NK-92 (cell line): ENCODE results near the gene TUBA4B.
A peak's percentile ranks its signal among the peaks of the same experiment; 100 is the strongest.
"Not testable (repeated sequence)": the region's sequence is repeated elsewhere in the genome, so short reads cannot be mapped to it uniquely, and the experiment has no call there.

Experiments
- DNase-seq: peaks from one replicate; lab custom pipeline; 2025; ENCODE audit not compliant: unreplicated experiment; lab: John Stamatoyannopoulos, UW

Gene TUBA4B

GRCh38 chr2:219273937-219274336, 20.9 kb downstream of the TUBA4B start:
- no peak for DNase-seq

GRCh38 chr2:219274361-219274921, 21.4 kb downstream of the TUBA4B start:
- DNase-seq, result no peak

DNA sequence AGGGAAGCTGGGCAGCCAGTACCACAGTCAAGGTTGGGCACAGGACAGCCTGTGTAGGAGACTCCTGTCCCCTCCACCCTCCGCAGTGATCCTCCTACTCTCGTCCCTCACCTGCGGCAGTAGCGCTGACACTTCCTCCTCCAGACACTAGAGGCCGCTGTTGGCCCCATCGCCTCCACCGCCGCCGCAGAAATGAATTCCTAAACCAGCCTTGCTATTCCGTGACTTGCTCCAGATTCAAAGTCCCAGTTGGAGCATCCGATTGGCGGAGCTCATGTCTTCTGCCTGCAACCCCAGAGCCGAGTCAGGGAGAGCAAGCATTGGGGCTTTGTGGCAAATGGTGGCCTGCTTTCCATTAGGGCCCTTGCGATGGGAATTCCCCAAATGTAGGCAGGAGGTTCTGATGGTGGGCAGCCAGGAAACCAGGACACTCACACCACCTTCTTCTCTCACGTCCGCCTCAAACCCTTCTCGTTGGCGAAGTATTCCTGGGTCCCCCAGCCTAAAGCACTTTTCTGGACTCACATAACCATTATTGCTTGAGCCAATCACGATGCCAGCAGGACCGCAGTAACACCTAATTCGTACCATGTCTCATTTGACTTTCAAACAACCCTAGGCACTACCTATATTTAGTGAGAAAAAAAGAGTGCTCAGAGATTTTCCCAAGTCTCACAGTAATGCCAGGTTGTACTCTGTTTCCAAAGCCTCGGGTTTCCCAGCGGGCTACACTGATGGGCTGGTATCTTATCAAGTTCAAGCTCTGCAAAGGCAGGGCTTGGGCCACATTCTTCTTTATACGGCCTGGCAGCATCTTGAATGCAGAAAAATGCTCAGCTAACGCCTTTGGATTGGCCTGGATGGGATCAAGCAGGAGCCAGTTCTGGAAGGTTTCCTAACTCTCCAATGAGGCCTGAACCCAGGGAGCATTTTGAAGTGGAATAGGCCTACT, 24.9 kb downstream of the TUBA4B start:
- no peak for DNase-seq

GRCh38 chr2:219278655-219279150, 25.7 kb downstream of the TUBA4B start:
- no peak for DNase-seq

- peak; percentile 79 for DNase-seq
Measured at GRCh38 chr2:219279151-219279915, 26.3 kb downstream of the TUBA4B start, which contains the start of gene DNAJB2. Gene DNAJB2 (plus strand): TSS chr2:219279366. CDS start chr2:219279834, 468 bp downstream.

- DNase-seq, result no peak
Measured at GRCh38 chr2:219279916-219280516, 27.0 kb downstream of the TUBA4B start.

- no peak for DNase-seq
Measured at GRCh38 chr2:219280651-219281050, 27.6 kb downstream of the TUBA4B start.

DNA sequence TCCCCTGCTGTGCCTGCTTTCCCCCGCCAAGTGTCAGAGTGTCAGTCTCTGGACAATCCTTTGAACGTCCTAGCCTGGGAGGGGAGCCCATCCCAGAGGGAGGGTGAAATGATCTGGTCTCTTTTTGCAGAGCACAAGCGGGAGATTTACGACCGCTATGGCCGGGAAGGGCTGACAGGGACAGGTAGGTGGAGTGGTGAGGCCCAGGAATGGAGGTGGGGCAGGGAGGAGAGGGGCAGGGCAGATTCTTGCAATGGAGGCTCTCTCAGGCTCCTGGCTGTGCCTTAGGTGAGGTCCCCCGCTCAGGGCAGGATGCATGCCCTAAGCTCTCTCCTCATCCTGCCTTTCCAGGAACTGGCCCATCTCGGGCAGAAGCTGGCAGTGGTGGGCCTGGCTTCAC, 28.5 kb downstream of the TUBA4B start:
- DNase-seq, result no peak

- no peak for DNase-seq
Measured at GRCh38 chr2:219282375-219282774, 29.3 kb downstream of the TUBA4B start.

GRCh38 chr2:219282943-219283581, 30.0 kb downstream of the TUBA4B start:
- DNase-seq, result no peak

DNA sequence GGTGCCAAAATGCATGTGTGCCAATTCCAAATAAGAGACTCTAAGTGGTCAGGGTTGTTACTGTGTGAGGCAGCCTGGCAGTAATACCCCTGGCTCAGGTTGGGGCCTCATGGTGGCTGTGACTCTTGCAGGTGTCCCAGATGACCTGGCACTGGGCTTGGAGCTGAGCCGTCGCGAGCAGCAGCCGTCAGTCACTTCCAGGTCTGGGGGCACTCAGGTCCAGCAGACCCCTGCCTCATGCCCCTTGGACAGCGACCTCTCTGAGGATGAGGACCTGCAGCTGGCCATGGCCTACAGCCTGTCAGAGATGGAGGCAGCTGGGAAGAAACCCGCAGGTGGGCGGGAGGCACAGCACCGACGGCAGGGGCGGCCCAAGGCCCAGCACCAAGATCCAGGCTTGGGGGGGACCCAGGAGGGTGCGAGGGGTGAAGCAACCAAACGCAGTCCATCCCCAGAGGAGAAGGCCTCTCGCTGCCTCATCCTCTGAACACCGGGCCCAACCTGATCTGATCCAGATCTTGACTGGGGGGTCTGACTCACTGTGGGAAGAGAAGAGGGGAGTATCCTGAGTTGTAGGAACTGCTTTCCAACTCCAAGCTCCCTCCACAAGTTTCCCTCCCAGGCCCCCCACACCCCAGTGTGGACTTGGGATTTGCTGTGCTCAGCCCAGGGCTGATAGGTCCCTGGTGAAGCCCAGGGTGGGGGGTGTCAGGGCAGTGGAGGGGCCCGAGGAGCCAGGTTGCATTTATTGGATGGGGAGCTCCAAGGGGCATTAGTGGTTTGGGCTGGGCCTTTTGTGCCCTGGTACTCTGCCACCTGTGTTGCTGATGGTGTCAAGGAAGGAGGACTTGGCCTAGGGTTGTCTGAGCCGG, 31.7 kb downstream of the TUBA4B start:
- no peak for DNase-seq

DNA sequence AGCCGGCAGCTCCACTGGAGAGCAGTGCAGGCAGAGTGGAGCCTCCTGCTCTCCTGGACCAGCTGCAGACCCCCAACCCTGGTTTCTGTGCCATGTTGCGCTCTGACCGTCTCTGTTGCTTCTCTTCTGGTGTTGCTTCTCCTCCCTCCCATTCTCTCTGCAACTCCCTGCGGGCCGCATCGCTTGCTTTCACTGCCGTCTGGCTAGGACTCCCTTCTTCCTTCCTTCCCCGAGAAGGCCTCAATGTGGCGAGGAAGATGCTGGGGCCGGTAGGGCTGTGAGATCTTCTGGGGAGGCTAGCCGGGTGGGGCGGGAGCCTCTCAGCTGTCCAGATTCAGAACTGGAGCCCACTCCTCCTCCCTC, 32.3 kb downstream of the TUBA4B start:
- DNase-seq, result no peak

- DNase-seq, result no peak
Measured at GRCh38 chr2:219285894-219286425, 32.9 kb downstream of the TUBA4B start.

- DNase-seq, result no peak
Measured at GRCh38 chr2:219286436-219287115, 33.5 kb downstream of the TUBA4B start.

DNA sequence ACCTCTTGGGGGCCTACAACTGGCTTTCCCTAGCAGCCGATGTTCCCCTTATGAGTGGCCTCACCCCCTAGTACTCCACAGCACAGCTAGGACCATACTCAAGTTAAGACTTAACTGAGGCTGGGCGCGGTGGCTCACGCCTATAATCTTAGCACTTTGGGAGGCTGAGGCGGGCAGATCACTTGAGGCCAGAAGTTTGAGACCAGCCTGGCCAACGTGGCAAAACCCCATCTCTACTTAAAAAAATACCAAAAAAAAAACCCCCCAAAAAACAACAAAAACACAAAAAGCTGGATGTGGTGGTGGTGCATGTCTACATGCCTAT, 34.0 kb downstream of the TUBA4B start:
- DNase-seq, result not testable (repeated sequence)

- DNase-seq, result no peak
Measured at GRCh38 chr2:219287580-219288265, 34.7 kb downstream of the TUBA4B start.

GRCh38 chr2:219289195-219289536, 36.1 kb downstream of the TUBA4B start:
- no peak for DNase-seq

DNA sequence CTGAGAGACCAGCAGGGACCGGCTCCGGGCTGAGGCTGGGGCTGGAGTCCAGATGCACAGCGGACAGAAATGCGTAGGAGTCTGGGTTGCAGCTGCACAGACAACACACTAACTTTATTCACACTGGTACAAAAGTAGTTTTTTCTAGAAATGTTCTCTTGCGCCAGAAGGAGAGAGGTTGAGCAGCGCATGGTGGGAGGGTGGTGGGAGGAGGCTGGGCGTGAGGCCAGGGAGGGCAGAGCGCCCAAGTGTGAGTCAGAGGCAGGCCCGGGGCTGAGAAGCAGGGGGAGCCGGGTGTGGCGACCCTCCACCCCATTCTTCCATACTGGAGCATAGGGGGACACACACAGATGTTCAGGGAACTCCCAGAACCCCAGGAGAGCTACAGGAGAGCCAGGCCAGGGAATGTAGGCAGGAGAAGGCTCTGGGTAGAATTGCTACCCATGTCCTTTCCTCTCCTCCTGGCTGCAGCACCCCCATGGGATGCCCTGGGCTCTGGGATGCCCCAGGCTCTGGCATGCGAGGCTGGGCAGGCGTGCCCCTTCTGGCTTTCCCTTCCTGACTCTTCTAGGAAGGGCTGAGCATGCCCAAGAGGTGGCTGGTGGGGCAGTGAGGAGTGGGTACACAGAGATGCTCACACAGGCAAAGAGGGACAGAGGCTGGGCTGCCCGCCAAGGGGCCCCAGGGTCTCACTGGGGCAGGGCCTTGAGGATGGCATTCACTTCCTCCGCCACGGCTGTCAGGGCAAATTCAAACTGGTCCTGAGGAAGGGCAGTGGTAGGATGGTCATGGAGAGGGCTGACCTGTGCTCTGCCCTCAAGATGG, 36.7 kb downstream of the TUBA4B start:
- no peak for DNase-seq
